HG03066 (cell line): ENCODE measurements around the gene RASL10A.

Source experiments
- ATAC-seq: cut with Tn5 transposase; IDR thresholded peaks from one replicate; pipeline ENCODE4 v1.9.1; 2021; ENCODE audit warnings: low read depth; ENCODE audit not compliant: unreplicated experiment

The RASL10A gene

GRCh38 chr22:29272624-29273023, 42.9 kb downstream of the RASL10A start:
- no peak for ATAC-seq

GRCh38 chr22:29270475-29271271, 44.8 kb downstream of the RASL10A start:
- ATAC-seq: no peak

GRCh38 chr22:29269731-29270474, 45.6 kb downstream of the RASL10A start:
- no peak for ATAC-seq

GRCh38 chr22:29269230-29269604, 46.3 kb downstream of the RASL10A start:
- no peak for ATAC-seq

GRCh38 chr22:29268511-29269229, 46.8 kb downstream of the RASL10A start:
- no peak for ATAC-seq

- peak; percentile 77 for ATAC-seq
Observed at GRCh38 chr22:29267858-29268510, 47.5 kb downstream of the RASL10A start, which contains the start of the genes EWSR1 and RHBDD3. Gene EWSR1 (plus strand): TSS chr22:29268268. CDS start chr22:29268337, 69 bp downstream. Gene RHBDD3 (minus strand): TSS chr22:29267981. CDS start chr22:29265626, 2,355 bp downstream.

GRCh38 chr22:29267462-29267857, 48.0 kb downstream of the RASL10A start:
- ATAC-seq: no peak

- no peak for ATAC-seq
Observed at GRCh38 chr22:29266564-29267461, 48.7 kb downstream of the RASL10A start.

GRCh38 chr22:29265929-29266328, 49.6 kb downstream of the RASL10A start:
- ATAC-seq: no peak

GRCh38 chr22:29265305-29265704, 50.2 kb downstream of the RASL10A start:
- ATAC-seq: no peak

GRCh38 chr22:29263791-29264276, 51.7 kb downstream of the RASL10A start:
- no peak for ATAC-seq
